GM12865 (cell line): Measurements from ENCODE around the gene MAD1L1.

Experiments used
- DNase-seq: peaks from one replicate; pipeline ENCODE4 v3.0.0; 2010; ENCODE audit warnings: low read depth
- H3K4me3 ChIP-seq: 2 replicates; pipeline ENCODE4 v1.5.1; 2011; ENCODE audit warnings: mild to moderate bottlenecking, low read depth, low read length, control low read depth
- CTCF ChIP-seq: IDR thresholded peaks from 2 replicates; pipeline ENCODE4 v1.5.1; 2011; ENCODE audit warnings: low read length, control low read depth, low read depth, inconsistent platforms; ENCODE audit not compliant: insufficient read depth; ENCODE audit errors: missing control alignments

The MAD1L1 gene

GRCh38 chr7:2046581-2047565, 185.9 kb downstream of the MAD1L1 start:
- no peak overlapping the region for H3K4me3 ChIP-seq
- DNase-seq, result no peak
- TF ChIP-seq CTCF, result no peak

GRCh38 chr7:2045559-2046405, 187.0 kb downstream of the MAD1L1 start:
- no peak for TF ChIP-seq CTCF
- DNase-seq, result no peak
- no peak overlapping the region for H3K4me3 ChIP-seq

- H3K4me3 ChIP-seq, result no peak overlapping the region
- DNase-seq, result no peak
- TF ChIP-seq CTCF, result no peak
These were observed 187.8 kb downstream of the MAD1L1 start for GRCh38 chr7:2044883-2045471.

- DNase-seq, result no peak
These were observed 188.3 kb downstream of the MAD1L1 start for GRCh38 chr7:2044311-2044882.

GRCh38 chr7:2043316-2044039, 189.3 kb downstream of the MAD1L1 start:
- no peak overlapping the region for H3K4me3 ChIP-seq
- no peak for TF ChIP-seq CTCF
- DNase-seq, result no peak

More at GRCh38 chr7:2044311-2044882, 188.3 kb downstream of the MAD1L1 start:
- H3K4me3 ChIP-seq, result no peak overlapping the region
- TF ChIP-seq CTCF, result no peak

- no peak overlapping the region for H3K4me3 ChIP-seq
- DNase-seq, result no peak
- TF ChIP-seq CTCF, result no peak
These were observed 190.1 kb downstream of the MAD1L1 start for GRCh38 chr7:2042650-2043049.
